Activated CD8-positive, alpha-beta memory T cell treated with anti-CD3 and anti-CD28 coated beads, Interleukin-2, amount 10 ng/mL, durations not matched to agents 7 days and 5 days (primary cell): ENCODE measurements around the gene TKTL2. TPM values are rescaled to one million over a fixed set of nuclear protein-coding genes. Genes with fewer than 3 reads are reported as not detected.
"Not testable (repeated sequence)": the region's sequence is repeated elsewhere in the genome, so short reads cannot be mapped to it uniquely, and the experiment has no call there.

Experiments
- ATAC-seq: fragments of 150-1000 bp; cut with Tn5 transposase; one replicate; pipeline ENCODE4 v1.10.0; 2021; ENCODE audit warnings: moderate library complexity
- CTCF ChIA-PET: fragments of 350-600 bp; sonication (Branson Sonifier 250); formaldehyde crosslinking; loops from one replicate; lab custom pipeline; 2021; ENCODE audit warnings: antibody characterized with exemption; lab: Charles Lee
- DNase-seq: peaks from one replicate; pipeline ENCODE4 v3.0.0-alpha.2; 2020
- H3K27ac Mint-ChIP-seq: one replicate; pipeline ENCODE4 v1.8.0; 2021; ENCODE audit warnings: mild to moderate bottlenecking, mixed read lengths
- H3K27me3 Mint-ChIP-seq: one replicate; pipeline ENCODE4 v1.8.0; 2021; ENCODE audit warnings: mixed read lengths
- H3K36me3 Mint-ChIP-seq: one replicate; pipeline ENCODE4 v1.8.0; 2021; ENCODE audit warnings: mild to moderate bottlenecking, mixed read lengths
- H3K4me1 Mint-ChIP-seq: one replicate; pipeline ENCODE4 v1.8.0; 2021; ENCODE audit warnings: mixed read lengths
- H3K4me3 Mint-ChIP-seq: one replicate; pipeline ENCODE4 v1.8.0; 2021; ENCODE audit warnings: mild to moderate bottlenecking, moderate library complexity, mixed read lengths
- H3K9me3 Mint-ChIP-seq: one replicate; pipeline ENCODE4 v1.8.0; 2022; ENCODE audit warnings: low read depth, mixed read lengths
- total RNA-seq, 2 experiments: library from RNA; stranded (reverse); gene quantifications; one replicate each; pipeline ENCODE4 v1.2.3, GENCODE V29; 2021

TKTL2 gene
- total RNA-seq, 2 experiments from 2014 or later = not detected

DNA sequence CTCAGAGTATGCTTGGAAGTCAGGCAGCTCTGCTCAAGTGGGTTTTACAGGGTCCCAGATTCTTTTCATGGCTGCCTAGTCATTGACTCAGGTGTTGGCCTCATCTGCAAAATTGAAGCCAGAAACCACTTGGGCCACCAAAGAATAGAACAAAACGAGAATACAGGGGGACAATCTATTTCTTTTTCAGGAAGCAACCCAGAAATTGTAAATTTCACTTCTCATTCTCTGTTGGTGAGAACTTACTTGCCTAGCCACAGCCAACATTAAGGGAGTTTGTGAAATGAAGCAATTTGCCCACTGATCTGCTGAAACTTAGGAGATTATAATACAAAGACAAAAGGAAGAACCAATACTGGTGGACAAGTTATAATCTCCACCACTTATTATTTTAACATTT is 8.6 kb upstream of the TKTL2 start:
- ATAC-seq = no peak
- Mint-ChIP-seq H3K9me3 (no peaks in the 10 kb centered on the region), H3K36me3 (no peaks in the 10 kb centered on the region), H3K4me1 (no peaks in the 10 kb centered on the region), H3K27ac (no peak overlapping the region), H3K4me3 (no peak overlapping the region), H3K27me3 (peaks cover 9% of the 10 kb centered on the region)
- no peak for DNase-seq
- CTCF ChIA-PET = no interaction called here

DNA sequence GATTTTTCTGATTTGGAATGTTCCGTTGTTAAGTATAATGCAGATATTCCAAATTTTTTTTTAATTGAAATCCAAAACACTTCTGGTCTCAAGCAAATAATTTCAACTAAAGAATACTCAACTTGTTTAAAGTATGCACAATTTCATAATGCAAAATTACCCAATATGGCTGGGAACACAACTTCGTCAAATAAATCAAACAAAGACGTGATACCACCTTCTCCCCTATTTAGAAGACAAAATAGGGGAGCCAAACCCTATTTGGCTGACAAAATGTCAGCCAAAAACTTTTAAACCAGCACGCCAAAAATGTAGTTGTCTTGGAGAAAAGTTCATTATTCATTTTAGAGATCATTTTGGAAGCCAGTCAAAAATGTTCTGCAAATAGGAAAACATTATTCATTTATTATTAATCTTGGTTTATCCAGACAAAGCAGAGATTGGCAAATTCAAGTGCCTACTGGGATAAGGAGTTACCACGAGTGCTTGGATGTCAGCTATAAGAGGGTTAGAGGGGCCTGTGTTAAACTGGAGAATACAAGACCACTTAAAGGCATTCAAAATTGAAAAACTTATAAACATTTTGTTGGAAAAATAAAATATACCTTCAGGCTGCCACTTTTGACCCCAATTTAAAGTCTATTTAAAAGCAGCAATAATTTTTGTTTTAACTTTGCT is 3.3 kb upstream of the TKTL2 start:
- CTCF ChIA-PET = interaction anchor here (0.8 to 1.1 kb wide), 2 partner anchors 9 to 17 kb away, joined by 3 to 4 read pairs; no protein-coding TSS in a partner anchor
- Mint-ChIP-seq H3K27ac (no peak overlapping the region), H3K9me3 (no peaks in the 10 kb centered on the region), H3K27me3 (peaks cover 2% of the 10 kb centered on the region), H3K4me3 (no peak overlapping the region), H3K4me1 (no peaks in the 10 kb centered on the region), H3K36me3 (no peaks in the 10 kb centered on the region)
- DNase-seq (no peak), ATAC-seq (no peak)

DNA sequence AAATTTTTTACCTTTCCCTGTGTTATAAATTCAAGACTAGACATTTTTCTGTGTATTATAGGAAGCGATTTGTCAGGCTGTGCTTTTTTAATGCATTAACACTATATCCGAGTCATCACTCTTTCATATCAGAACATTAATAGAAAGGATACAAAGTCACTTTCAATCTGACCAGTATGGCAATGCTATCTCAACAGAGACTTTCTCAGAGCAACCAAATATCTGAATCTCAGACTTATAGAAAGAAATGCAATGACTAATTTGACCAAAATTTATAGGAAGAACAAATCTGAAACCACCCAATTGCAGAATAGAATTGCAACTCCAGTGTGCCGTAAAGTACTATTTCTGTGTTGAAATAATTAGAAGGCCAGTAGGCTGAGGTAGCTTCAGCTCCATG is 473 bp upstream of the TKTL2 start:
- CTCF ChIA-PET = no interaction called here
- no peaks in the 10 kb centered on the region for H3K9me3 Mint-ChIP-seq

DNA sequence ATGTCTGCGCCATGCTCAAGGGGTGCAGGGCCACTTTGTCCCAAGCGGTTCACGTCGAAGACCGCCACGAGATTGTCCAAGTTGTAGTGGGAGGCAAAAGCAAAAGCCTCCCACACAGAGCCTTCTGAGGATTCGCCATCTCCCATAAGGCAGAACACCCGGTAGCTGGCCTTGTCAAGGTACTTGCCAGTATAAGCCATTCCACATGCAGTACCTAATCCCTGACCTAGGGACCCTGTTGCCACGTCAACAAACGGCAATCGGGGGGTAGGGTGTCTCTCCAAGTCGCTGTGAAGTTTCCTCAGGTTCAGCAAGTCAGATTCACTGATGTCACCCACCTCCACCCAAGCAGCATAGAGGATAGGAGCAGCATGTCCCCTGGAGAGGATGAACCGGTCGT is 424 bp downstream of the TKTL2 start:
- no peaks in the 10 kb centered on the region for H3K36me3 Mint-ChIP-seq
- no peaks in the 10 kb centered on the region for H3K4me1 Mint-ChIP-seq
- CTCF ChIA-PET = no interaction called here
- no peaks in the 10 kb centered on the region for H3K9me3 Mint-ChIP-seq
- no peak overlapping the region for H3K4me3 Mint-ChIP-seq
- H3K27me3 Mint-ChIP-seq = peaks cover 17% of the 10 kb centered on the region
- DNase-seq (no peak), ATAC-seq (no peak)
- H3K27ac Mint-ChIP-seq = no peak overlapping the region

More for the DNA sequence above, 473 bp upstream of the TKTL2 start:
- ATAC-seq (no peak), DNase-seq (no peak)
- no peaks in the 10 kb centered on the region for H3K36me3 Mint-ChIP-seq
- no peaks in the 10 kb centered on the region for H3K4me1 Mint-ChIP-seq
- no peak overlapping the region for H3K4me3 Mint-ChIP-seq
- H3K27me3 Mint-ChIP-seq = peaks cover 14% of the 10 kb centered on the region
- H3K27ac Mint-ChIP-seq = no peak overlapping the region

DNA sequence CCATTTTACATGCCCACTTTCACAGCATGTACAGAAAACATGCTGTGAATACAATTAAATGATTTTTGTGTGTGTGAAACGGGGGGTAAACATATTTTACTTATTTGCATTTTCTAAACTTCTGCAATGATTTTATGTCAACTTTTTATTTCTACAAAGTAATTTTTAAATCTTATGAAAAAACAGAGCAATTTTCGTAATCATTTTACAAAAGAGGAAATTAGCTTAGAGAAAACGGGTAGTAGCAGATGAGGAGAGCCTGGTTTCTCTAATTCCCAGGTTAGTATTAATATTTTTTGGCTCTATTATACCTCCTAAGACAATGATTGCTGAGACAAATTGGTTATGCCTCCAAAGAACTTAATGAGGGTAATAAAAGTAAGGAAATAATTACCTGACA is 3.2 kb downstream of the TKTL2 start:
- DNase-seq (no peak), ATAC-seq (no peak)
- Mint-ChIP-seq H3K9me3 (no peaks in the 10 kb centered on the region), H3K4me1 (no peaks in the 10 kb centered on the region), H3K4me3 (no peak overlapping the region), H3K27me3 (peaks cover 20% of the 10 kb centered on the region), H3K36me3 (no peaks in the 10 kb centered on the region), H3K27ac (no peak overlapping the region)
- CTCF ChIA-PET = no interaction called here

DNA sequence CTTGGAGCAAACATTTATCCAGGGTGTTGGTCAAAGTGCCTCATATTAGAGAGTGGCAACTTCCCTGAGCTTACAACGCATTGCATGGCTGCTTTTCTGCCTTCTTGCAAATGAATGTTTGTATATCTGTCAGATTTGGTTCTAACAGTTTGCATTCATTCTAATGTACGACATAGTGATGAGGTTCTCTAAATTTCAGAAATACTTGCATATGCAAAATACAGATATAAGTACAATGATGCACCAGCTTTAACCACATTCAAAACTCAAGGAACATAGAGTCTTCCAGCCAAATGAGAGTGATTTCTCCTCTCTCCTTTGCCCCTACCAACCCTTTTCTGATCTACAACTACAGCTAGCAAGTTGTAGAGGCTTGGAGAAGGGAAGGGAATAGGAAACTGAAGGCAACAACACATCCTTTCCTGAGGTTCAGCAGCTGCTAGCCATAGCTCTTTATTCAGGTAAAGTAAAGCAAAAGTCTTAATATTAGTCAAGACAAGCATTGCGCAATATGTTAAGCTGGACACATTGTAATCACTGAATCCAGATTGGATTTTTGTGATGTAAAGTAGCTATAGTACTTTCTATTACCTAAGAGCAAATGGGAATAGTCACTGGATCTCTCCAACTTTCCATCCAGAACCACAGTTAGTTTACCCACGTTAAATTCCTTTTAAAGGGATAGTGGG is 6.3 kb downstream of the TKTL2 start:
- H3K36me3 Mint-ChIP-seq = no peaks in the 10 kb centered on the region
- peaks cover 26% of the 10 kb centered on the region for H3K27me3 Mint-ChIP-seq
- DNase-seq = no peak
- no peaks in the 10 kb centered on the region for H3K4me1 Mint-ChIP-seq
- no peaks in the 10 kb centered on the region for H3K9me3 Mint-ChIP-seq
- CTCF ChIA-PET = interaction anchor here (1.2 kb wide), 1 partner anchor 81 kb away, joined by 3 read pairs; no protein-coding TSS in a partner anchor
- H3K4me3 Mint-ChIP-seq = no peak overlapping the region
- no peak for ATAC-seq
- H3K27ac Mint-ChIP-seq = no peak overlapping the region

DNA sequence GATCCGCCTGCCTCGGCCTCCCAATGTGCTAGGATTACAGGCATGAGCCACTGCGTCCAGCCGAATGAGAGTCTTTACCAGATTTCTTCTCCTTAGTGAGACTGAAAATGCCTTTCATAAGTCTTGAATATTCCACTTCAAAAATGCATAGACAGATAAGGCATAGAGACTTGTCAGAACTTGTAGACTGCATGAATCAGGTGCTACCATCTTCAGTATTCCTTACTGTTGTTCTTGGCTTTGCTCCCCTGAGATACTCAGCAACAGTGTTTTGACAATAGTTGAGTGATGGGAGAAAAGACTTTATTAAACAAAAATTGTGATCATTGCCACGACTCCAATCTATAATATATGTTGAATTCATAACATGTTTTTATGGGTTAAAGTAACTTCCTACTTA is 11.0 kb downstream of the TKTL2 start:
- Mint-ChIP-seq H3K27me3 (peaks cover 9% of the 10 kb centered on the region), H3K4me3 (no peak overlapping the region), H3K27ac (no peak overlapping the region), H3K4me1 (no peaks in the 10 kb centered on the region), H3K9me3 (no peaks in the 10 kb centered on the region), H3K36me3 (no peaks in the 10 kb centered on the region)
- ATAC-seq (no peak), DNase-seq (no peak)
- CTCF ChIA-PET = no interaction called here

DNA sequence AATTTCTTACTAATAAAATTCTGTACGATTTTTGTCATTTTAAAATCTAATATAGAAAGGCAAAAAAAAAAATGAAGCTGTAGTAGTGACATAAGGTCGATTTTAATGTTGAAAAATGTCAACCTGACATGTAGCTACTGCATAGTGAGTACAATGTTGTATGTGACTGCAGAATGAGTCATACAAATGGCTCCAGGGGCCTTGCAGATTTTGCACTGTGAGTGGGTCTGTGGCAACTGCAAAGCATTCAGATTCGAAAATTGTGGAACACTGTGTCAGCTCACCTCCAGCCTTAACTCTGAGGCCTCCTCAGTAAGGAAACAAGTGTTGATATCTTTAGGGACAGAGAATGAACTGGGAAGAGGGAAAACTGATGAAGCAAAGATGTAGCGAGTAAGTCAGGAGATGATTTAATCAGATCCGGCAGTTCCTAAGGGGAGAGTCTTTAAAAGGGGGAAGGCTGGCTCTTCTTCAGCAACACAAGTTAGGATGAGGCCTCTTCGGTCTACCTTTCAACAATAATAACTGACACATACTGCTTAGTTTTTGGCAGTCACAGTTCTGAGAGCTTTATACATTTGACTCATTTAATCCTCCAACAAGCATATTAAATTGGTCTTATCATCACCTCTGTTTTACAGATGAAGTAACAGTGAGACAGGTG is 24.9 kb downstream of the TKTL2 start:
- no peaks in the 10 kb centered on the region for H3K9me3 Mint-ChIP-seq
- H3K36me3 Mint-ChIP-seq = no peaks in the 10 kb centered on the region
- H3K27ac Mint-ChIP-seq = no peak overlapping the region
- ATAC-seq (no peak), DNase-seq (no peak)
- peaks cover 9% of the 10 kb centered on the region for H3K27me3 Mint-ChIP-seq
- H3K4me1 Mint-ChIP-seq = no peaks in the 10 kb centered on the region
- no peak overlapping the region for H3K4me3 Mint-ChIP-seq
- CTCF ChIA-PET = no interaction called here

DNA sequence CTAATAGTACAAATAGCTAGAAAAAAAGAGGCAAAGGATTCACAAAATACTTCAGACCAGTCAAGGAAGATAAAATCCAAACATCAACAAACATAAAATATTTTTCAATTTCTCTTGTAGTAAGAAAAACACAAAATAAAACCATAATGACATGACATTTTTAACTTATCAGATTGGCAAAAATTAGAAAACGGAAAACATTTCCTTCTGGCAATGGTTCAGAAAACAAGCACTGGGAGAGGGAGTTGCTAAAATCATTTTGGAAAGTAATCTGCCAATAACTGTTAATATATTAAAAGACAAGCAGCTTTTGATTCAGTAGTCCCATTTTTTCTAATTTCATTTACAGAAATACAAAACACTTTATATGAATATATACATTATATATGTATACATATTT is 26.1 kb downstream of the TKTL2 start:
- H3K4me1 Mint-ChIP-seq = no peaks in the 10 kb centered on the region
- H3K9me3 Mint-ChIP-seq = no peaks in the 10 kb centered on the region
- ATAC-seq (no peak), DNase-seq (no peak)
- H3K27me3 Mint-ChIP-seq = peaks cover 10% of the 10 kb centered on the region
- CTCF ChIA-PET = no interaction called here
- no peak overlapping the region for H3K4me3 Mint-ChIP-seq
- H3K27ac Mint-ChIP-seq = no peak overlapping the region
- no peaks in the 10 kb centered on the region for H3K36me3 Mint-ChIP-seq

DNA sequence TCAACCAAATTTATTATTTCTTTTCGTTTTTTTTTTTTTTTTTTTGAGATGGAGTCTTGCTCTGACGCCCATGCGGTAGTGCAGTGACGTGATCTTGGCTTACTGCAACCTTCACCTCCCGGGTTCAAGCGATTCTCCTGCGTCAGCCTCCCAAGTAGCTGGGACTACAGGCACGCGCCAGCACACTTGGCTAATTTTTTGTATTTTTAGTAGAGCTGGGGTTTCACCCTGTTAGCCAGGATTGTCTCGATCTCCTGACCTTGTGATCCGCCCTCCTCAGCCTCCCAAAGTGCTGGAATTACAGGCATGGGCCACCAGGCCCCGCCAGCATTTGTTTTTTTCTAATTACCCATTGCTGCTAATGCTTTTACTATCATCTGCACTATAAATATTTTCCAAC is 26.5 kb downstream of the TKTL2 start:
- H3K4me3 Mint-ChIP-seq, ATAC-seq, H3K9me3 Mint-ChIP-seq, H3K36me3 Mint-ChIP-seq, H3K4me1 Mint-ChIP-seq, H3K27ac Mint-ChIP-seq, CTCF ChIA-PET, DNase-seq: not testable (repeated sequence)
- peaks cover 12% of the 10 kb centered on the region for H3K27me3 Mint-ChIP-seq

DNA sequence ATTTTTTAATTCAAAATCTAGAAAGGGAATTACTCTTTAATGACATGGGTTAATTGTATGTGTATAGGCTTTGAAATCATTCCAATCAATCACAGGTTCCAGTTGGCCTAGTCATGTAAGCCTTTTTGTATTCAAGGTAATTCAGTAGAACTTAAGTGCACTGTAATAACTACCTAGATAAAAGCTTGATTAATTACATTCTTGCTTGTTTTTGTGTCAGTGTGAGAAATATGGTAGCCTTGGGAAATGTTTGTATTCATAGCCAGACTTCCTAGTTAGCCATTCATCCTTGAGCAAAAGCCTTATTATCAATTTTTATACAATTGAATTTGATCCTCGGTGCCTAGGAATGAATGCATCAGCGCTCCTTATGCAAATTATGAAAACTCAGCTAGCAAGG is 33.5 kb downstream of the TKTL2 start:
- Mint-ChIP-seq H3K27me3 (peaks cover 13% of the 10 kb centered on the region), H3K4me1 (no peaks in the 10 kb centered on the region), H3K4me3 (no peak overlapping the region), H3K27ac (no peak overlapping the region), H3K36me3 (no peaks in the 10 kb centered on the region), H3K9me3 (no peaks in the 10 kb centered on the region)
- ATAC-seq (no peak), DNase-seq (no peak)
- CTCF ChIA-PET = no interaction called here
